HS-27A (cell line): ENCODE results near the gene MCL1.
"Not testable (repeated sequence)": the region's sequence is repeated elsewhere in the genome, so short reads cannot be mapped to it uniquely, and the experiment has no call there.

Experiments
- DNase-seq: peaks from one replicate; pipeline ENCODE4 v3.0.0-alpha.2; 2012; ENCODE audit warnings: low read depth, missing footprints

The MCL1 gene

DNA sequence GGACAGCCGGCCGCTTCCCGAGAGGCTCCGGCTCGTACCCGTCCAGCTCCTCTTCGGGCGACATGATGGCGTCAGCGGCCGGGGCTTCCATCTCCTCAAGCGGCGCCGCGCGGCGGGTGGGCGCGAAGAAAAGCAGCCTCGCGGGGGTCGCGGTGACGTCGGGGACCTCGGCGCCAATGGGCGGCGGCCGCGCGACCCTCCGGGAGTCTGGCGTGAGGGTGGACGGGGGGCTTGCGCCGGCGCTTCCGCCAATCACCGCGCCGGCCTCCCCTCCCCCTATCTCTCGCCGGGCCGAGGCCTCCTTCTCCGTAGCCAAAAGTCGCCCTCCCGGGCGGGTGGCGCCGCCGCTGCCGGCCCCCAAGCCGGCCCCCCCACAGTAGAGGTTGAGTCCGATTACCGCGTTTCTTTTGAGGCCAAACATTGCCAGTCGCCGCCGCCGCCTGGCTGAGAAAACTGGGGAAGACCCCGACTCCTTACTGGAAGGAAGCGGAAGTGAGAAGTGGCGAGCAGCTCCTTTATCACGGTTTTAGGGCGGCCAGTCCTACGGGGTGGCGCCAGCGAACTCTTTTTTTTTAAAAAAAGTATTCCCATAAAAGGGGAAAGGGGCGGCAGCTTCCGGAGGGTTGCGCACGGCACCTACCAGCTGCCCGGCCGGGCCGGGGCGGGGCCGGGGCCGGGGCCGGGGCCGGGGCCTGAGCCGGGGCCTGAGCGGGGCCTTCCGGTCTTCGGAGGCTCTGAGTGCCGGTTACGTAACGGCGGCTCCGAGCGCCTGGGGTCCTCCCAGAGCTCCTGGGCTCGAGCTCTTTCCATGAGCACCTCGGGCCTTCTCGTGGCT is at the start of gene MCL1:
MCL1 (minus strand) TSS at position 501 of the 835 bp plus-strand sequence; CDS start at position 421, 80 bp downstream.
- no peak for DNase-seq

DNA sequence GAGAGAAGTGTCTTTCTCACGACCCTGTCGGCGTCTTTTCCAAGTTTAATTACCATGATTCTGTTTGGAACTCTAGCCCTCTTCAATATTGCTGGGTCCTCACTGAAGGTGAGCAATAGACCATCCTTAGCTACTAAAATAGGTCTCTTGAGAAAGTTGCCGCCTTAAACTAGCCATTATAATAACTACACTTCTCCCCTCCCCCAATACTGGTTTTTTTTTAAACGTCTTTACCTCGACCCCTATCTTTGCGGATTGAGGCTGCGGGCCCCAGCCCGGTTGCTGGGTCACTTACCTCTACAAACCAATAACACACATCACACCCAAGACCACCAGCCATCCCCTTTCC is 49.3 kb upstream of the MCL1 start:
- DNase-seq, result no peak

DNA sequence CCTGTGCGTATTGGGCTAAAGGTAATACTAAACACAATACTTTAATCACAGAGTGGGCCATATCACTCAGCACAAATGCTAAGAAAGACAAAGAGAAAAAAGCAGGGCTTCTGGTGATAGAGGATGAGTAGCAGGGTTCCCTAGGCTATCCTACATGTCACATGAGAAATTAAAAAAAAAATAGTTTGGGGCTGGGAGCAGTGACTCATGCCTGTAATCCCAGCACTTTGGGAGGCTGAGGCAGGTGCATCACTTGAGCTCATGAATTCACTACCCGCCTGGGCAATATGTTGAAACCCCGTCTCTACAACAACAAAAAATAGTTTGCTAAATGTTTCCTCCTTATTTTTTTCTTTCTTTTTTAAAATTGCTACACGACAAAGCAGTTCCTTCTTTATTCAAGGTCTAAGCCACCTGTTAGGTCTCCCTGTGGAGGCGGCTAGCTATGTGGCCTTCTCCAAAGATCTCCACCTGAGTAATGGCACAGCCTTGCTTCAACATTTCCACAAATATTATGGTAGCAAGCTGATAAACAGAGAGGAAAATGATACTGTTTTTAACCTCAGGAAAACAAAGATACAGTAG is 48.5 kb upstream of the MCL1 start:
- no peak for DNase-seq

DNA sequence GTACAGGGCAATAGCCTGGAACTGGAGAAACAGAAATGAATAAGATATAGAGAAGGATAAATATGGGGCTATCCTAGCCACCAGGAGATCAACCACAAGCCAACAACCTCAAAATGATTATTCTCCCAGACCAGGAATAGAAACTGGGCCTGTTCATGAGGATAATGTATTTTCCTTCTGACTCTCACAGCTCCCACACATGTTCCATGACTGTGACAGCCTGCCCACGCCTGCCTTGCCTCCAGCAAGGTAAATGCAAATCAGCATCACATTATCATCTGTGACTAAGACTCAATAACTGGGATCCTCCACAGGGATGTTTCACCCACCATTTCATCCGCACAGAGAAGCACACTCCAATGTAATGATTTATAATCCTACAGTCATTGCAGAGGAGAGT is 46.7 kb upstream of the MCL1 start:
- DNase-seq, result no peak

DNA sequence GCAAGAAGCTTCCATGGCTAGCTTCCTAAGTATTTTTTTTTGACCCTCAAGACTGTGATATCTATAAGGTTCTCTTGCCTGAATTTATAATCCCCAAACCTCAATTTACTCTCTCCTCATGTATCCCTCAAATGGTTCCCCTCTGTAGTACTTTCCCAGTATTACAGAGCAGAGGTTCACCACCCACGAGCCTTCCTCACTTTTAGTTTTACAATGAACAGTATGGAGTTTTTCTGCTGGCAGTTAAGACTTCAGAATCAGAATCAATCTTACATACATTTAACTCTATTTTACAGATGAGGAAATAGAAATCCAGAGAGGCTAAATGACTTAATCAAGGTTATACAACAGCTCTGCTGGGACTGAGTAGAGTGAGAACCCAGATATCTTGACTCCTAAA is 45.1 kb upstream of the MCL1 start:
- not testable (repeated sequence) for DNase-seq

DNA sequence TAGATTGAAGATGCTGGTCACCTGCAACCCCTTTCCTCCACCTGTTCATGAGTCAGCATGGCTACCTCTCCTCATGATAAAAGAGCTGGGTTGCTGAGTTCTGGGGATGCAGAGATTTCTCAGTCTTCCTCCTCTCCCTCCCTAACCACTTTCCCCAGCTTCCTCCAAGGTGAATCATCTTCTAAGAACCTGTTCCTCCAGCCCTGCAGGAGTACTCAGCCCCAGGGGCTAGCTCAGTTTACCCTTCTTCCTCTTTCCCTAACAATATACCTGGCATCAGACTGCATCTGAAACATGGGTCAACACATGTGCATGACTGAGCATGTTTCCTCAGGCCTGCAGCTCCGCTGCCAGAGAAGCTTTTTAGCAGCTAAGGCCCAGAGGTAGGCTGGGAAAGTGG is 44.7 kb upstream of the MCL1 start:
- DNase-seq, result not testable (repeated sequence)

DNA sequence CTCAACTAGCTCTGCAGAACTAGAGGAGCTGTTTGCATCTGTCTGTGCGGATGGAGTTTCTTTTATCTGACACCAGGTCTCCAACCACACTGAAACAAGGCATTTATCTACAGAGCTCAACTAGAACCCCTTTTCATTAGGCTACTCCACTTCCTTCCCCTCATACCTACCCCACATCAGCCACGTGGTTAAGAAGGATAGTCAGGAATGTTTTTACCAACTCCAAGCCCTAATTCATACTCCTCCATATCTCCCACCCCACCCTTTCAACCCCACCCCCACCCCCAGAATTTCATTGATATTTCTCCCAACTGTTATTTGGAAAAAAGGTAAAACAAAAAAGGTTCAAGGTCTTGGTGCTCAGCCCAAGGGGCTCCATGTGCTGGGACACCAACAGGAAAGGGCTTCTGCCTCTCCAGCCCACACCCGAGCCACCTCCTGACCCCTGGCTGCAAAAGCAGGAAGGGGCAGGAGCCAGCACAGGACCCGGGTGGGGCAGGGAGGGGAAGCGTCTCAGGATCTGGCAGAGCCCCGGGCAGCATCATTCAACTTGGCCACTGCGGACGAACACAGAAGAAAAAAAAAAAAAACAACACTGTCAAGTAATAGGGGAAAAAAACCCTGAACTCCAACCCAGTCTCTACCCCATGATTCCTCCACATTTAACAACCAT is 43.0 kb upstream of the MCL1 start:
- no peak for DNase-seq

DNA sequence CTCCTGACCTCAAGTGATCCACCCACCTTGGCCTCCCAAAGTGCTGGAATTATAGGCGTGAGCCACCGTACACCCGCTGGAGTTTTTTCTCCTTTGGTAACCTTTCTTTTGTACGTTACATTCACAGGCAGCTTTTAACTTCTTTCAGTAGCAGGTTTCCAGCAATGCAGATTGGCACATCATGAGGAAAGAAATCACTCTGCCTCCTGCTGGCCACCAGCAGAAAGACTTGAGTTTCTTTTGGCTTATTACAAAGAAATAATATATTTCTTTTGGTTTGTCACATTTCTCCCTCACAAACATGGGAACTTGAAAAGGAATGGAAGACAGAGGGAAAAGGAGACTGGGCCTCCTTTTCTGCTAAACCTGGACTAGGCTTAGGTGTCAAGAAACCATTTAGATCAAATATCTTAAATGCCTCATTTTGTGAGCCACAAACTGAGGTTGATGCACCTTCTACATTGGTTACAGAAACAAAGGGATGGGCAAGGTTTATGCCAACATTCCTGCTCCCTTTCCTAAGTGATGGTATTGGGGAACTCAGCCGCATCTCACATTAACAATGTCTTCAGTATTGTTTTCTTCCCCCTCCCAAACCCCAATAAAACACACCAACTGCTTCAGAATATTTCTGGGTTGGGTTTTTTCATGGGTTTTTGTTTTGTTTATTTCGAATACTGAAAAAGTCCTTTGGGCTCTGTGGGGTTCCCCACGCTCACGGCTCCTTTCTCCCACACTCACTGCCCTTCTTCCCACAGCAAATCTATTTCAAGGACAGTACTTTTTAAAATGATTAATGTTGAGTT is 42.3 kb upstream of the MCL1 start:
- no peak for DNase-seq

DNA sequence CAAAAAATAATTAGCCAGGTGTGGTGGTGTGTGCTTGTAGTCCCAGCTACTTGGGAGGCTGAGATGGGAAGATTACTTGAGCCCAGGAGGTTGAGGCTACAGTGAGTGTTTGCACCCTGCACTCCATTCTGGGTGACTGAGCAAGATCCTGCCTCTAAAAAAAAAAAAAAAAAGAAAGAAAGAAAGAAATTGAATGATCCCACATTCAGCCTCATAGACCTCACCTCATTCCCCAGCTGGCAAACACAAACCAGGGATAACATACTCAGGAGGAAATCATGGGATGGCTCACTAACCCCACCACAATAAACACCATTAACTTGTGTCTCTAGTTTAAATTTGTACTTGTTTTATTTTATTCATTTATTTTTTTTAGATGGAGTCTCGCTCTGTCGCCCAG is 41.5 kb upstream of the MCL1 start:
- DNase-seq, result no peak

DNA sequence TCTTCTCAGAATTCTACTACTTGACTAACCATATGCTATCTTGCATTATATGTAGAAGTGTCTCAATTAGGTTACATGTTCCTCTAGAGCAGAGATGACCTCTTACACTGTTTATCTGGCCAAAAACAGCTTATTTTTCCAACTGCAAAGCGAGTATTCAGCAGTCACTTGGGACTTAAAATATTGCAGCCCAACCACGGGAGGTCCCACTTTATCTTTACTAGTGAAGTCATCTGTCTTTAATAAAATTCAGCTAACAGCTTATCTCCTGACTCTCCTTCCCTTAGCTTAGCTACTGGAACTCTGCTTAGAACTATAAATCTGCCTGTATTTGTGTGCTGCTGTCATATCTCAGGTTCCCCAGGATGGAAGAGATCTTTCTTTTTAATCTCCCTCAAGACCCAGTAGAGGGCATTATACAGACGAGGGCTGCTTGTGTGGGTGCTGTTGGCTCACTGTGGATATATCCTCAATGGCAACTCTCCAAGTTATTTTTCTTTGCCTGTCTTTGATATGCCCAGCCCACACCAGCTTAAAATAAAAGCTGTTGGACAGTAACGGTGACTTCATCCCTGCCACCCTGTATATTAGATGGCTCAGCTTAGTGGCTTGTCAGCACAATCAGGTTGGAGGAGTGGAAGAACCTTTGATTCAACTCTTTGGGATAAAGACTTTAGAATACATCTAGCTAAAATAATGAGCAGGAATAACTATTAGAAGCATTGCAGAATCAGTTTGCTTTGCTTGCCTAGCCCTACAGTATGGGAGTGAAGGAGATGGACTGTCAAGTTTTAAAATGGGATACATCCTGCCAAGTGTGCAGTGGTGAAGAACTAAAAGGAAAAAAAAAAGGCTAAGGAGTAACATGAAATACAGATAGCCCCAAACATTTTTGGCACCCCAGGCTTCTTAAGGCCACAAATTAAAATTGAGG is 40.4 kb upstream of the MCL1 start:
- no peak for DNase-seq

DNA sequence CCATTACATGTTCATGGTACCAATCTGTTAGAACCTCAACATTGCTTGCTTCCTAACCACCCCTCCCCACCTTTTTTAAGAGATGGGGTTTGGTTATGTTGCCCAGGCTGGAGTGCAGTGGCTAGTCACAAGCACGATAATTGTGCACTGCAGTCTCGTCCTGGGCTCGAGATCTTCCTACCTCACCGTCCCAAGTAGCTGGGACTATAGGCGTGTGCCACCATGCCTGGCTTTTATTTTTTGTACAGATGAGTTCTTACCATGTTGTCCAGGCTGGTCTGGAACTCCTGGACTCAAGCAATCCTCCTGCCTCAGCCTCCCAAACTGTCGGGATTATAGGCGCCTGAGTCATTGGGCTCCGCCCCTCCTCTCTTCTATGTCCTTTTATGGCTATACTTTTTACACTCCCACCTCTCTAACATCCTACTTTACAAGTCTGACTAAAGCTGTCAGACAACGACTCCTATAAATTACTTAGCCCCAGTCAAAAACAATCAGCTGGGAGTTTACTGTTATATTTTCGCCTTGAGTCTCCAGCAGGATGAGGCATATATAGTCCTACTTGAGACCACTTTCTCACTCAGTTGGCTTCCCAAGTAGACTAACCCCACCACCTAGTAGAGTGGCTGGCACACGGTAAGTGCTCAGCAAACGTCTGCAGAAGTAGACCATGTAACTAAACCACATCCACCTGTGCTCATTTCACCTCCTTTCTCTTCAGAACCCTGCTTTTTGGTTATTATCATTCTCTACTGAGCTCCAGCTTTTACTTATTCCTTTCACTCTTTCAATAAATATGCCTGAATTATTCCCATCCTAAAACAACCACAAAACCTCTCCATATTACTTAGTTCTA is 36.2 kb upstream of the MCL1 start:
- DNase-seq, result no peak

DNA sequence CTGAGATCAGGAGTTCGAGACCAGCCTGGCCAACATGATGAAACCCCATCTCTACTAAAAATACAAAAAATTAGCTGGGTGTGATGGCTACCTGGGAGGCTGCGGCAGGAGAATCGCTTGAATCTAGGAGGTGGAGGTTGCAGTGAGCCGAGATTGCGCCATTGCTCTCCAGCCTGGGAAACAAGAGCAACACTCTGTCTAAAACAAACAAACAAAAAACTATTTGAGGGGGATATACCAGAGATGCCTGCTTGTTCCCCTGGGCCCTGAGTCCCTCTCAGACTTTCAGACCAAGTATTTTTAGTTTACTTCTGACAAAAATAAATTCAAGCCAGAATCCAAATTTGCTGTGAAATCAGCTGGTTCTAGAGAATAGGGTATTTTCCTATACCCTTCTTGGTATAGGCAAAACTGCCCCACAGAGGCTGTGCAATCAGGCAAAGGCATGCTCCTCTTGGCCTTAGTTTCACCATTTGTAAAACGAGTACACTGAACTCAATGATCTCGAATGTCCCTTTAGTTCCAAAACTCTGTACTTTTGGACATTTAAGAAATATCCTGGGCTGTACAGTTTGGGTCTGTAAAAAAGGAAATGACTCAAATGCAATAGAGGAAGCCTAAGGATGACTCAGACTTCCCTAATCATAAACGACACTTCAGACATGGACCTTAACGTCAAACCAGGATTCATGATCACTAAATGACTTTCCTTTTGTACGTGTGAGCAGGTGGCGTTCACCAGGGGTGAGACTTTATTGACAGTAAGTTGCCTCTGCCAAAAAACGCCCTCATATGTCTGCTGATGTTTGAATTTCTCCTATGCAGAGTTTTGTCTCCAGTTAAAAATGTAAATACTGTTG is 33.9 kb upstream of the MCL1 start:
- peak; percentile 47 for DNase-seq

DNA sequence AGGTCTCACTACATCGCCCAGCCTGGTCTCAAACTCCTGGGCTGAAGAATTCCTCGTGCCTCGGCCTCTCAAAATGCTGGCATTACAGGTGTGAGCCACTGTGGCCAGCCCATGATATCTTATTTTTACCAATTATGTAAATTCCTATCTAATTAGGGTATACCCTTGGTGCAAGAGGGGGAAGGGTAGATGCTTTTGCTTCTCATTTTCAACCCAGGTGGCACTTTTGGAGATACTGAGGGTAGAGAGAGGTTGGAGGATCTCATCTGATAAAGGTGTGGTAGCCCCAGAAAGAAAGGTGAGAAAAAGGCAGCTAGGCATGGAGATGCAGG is 32.6 kb upstream of the MCL1 start:
- no peak for DNase-seq

DNA sequence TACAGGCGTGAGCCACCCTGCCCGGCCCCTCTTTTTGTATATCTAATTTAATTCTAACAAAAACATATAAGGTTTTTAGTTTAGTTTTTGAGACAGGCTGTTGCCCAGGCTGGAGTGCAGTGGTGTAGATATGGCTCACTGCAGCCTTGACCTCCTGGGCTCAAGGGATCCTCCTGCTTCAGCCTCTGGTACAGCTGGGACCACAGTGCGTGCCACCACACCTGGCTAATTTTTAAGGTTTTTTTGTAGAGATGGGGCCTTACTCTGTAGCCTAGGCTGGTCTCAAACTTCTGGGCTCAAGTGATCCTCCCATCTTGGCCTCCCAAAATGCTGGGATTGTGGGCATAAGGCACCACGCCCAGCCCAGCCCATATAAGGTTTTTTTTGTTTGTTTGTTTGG is 31.2 kb upstream of the MCL1 start:
- no peak for DNase-seq

DNA sequence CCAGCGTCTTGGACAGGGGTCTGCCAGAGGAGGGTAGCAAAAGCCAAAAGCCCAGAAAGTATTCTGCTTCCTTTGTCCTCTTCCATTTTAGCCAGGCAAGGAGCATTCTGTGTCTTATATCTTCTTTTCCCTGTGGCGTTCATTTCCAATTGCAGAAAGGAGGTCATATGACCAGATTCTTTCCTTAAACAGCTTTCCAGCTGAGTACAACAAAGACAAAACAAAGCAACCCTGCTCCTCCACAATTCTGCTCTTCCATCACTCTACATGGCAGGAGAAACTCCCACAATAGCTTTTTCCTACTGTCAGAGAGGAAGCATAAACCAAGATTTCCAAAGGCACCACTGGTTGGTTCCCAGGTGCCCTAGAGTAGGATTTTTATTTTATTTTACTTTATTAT is 30.3 kb upstream of the MCL1 start:
- DNase-seq, result no peak

DNA sequence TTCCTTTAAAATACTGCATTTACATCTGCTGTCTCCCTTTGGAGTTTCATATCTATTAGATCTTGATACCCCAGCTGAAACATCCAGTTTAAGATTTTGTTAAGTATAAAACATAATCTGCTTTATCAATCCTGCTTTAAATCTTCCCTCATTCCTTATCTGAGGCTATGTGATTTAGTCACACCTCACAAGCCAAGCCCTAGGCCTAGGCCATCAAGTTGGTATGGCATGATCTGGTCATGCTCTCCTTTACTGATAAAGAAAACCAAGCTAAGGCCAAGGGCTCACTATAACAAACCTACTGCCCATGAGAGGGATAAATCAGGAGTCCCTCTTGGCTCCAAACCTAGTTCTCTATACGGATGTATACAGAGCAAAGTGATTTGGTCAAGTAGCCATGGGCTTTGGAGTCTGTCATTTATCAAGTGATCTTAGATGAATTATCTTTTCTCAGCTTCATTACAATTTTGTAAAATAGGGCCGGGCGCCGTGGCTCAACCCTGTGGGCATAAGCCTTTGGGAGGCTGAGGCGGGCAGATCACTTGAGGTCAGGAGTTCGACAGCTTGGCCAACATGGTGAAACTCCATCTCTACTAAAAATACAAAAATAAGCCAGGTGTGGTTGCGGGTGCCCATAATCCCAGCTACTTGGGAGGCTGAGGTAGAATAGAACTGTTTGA is 27.2 kb upstream of the MCL1 start:
- DNase-seq, result no peak

DNA sequence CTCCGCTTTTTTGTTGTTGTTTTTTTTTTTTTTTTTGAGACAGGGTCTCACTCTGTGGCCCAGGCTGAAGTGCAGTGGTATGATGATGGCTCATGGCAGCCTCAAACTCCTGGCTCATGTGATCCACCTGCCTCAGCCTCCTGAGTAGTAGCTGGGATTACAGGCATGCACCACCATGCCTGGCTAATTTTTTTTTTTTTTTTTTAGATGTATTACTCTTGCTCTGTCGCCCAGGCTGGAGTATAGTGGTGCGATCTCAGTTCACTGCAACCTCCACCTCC is 26.0 kb upstream of the MCL1 start:
- not testable (repeated sequence) for DNase-seq

DNA sequence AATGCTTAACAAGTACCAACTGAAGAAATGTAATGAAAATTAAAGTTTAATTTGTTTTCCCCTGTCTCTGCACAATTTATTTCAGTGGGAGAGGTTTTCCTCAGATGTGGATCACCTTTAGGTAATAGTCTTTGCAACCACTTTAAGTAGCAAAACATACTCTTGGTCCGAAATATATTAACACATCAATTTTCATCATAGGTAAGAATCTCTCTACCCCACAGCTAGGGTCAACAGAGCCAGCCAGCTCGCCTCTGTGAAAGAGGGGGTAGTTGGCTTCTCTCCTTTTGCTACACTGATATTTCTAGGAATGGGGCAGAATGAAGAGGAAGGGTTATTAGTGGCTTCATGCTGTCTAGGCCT is 24.8 kb upstream of the MCL1 start:
- no peak for DNase-seq

DNA sequence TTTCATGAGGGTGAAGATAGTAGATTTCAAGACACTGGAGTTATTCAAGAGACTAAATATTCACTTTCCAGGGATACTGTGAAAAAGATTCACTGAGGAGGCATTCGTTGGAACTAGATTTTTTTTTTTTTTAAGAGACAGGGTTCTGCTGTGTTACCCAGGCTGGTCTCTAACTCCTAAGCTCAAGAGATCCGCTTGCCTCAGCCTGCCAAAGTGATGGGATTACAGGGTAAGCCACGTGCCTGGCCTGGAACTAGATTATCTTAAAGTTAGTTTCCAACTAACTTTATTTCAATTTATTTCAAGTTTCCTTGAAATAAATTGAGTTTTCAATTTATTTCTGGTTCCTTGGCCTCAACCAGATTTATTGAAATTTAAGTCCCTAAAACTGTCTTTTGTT is 24.3 kb upstream of the MCL1 start:
- DNase-seq, result no peak
